OCI-LY1 (cell line): ENCODE results near the gene DNAI7.

Experiments
- H2AFZ ChIP-seq: fragments of 200-600 bp; sonication (generic), shearing (Covaris generic); 2 replicates; pipeline ENCODE4 v1.6.0; 2014; ENCODE audit warnings: antibody characterized with exemption, mild to moderate bottlenecking, low read length
- H3F3A ChIP-seq: fragments of 200-600 bp; sonication (generic), shearing (Covaris generic); 2 replicates; pipeline ENCODE4 v1.6.0; 2014; ENCODE audit warnings: mild to moderate bottlenecking, antibody characterized with exemption, low read length, moderate library complexity; ENCODE audit not compliant: insufficient read depth
- H3K27ac ChIP-seq: fragments of 200-600 bp; sonication (generic); 2 replicates; pipeline ENCODE4 v1.5.1; 2014; ENCODE audit warnings: low read length, mixed run types, mild to moderate bottlenecking, low read depth; ENCODE audit not compliant: poor library complexity, severe bottlenecking
- H3K27me3 ChIP-seq: fragments of 200-600 bp; sonication (generic); 2 replicates; pipeline ENCODE4 v1.6.0; 2014; ENCODE audit warnings: antibody characterized with exemption, mild to moderate bottlenecking, low read length, moderate library complexity; ENCODE audit not compliant: insufficient read depth
- H3K36me3 ChIP-seq: fragments of 200-600 bp; sonication (generic); 2 replicates; pipeline ENCODE4 v1.6.1; 2014; ENCODE audit warnings: mild to moderate bottlenecking, antibody characterized with exemption, low read length, moderate library complexity, mixed read lengths; ENCODE audit not compliant: insufficient read depth
- H3K4me1 ChIP-seq: fragments of 200-600 bp; sonication (generic); 2 replicates; pipeline ENCODE4 v1.5.1; 2014; ENCODE audit warnings: mild to moderate bottlenecking, low read length, moderate library complexity; ENCODE audit not compliant: insufficient read depth, severe bottlenecking
- H3K4me2 ChIP-seq: fragments of 200-600 bp; sonication (generic), shearing (Covaris generic); 2 replicates; pipeline ENCODE4 v1.6.1; 2014; ENCODE audit warnings: low read length
- H3K4me3 ChIP-seq: fragments of 200-600 bp; sonication (generic); 2 replicates; pipeline ENCODE4 v1.5.1; 2014; ENCODE audit warnings: low read length, low read depth, mild to moderate bottlenecking, mixed read lengths; ENCODE audit not compliant: poor library complexity, severe bottlenecking
- H3K79me2 ChIP-seq: fragments of 200-600 bp; shearing (Covaris generic); 2 replicates; pipeline ENCODE4 v1.6.1; 2016; ENCODE audit warnings: mixed run types, low read length, mixed read lengths; ENCODE audit not compliant: insufficient read depth
- H3K9ac ChIP-seq: fragments of 200-600 bp; sonication (generic), shearing (Covaris generic); 2 replicates; pipeline ENCODE4 v1.6.1; 2014; ENCODE audit warnings: mild to moderate bottlenecking, low read length, mixed read lengths
- H3K9me2 ChIP-seq: fragments of 200-600 bp; sonication (generic), shearing (Covaris generic); 2 replicates; pipeline ENCODE4 v1.6.1; 2014; ENCODE audit warnings: low read depth, mild to moderate bottlenecking, low read length, mixed read lengths
- H3K9me3 ChIP-seq: fragments of 200-600 bp; shearing (Covaris generic); 2 replicates; pipeline ENCODE4 v1.6.1; 2014; ENCODE audit warnings: low read length, mixed read lengths
- H4K20me1 ChIP-seq: fragments of 200-600 bp; sonication (generic), shearing (Covaris generic); 2 replicates; pipeline ENCODE4 v1.6.0; 2016; ENCODE audit warnings: mild to moderate bottlenecking, low read length; ENCODE audit not compliant: insufficient read depth
- CTCF ChIP-seq: fragments of 200-600 bp; sonication (generic), shearing (Covaris generic); IDR thresholded peaks from 2 replicates; pipeline ENCODE4 v1.5.1; 2017; ENCODE audit warnings: mild to moderate bottlenecking, antibody characterized with exemption, low read length, moderate library complexity, mixed read lengths
- EZH2 ChIP-seq: fragments of 200-600 bp; sonication (generic), shearing (Covaris generic); IDR thresholded peaks from 2 replicates; pipeline ENCODE4 v1.8.0; 2017; ENCODE audit warnings: borderline replicate concordance, mixed run types, mild to moderate bottlenecking, antibody characterized with exemption, low read length, moderate library complexity, mixed read lengths

The DNAI7 gene

GRCh38 chr12:25126101-25126500 is 68.9 kb downstream of the DNAI7 start:
- no peak overlapping the region for H2AFZ ChIP-seq
- H3K9me2 ChIP-seq, result no peaks in the 10 kb centered on the region
- peaks cover 11% of the 10 kb centered on the region for H3K4me1 ChIP-seq
- TF ChIP-seq CTCF (no peak), EZH2 (no peak)
- H3K4me2 ChIP-seq, result no peak overlapping the region
- H3K9me3 ChIP-seq, result no peaks in the 10 kb centered on the region
- no peaks in the 10 kb centered on the region for H3K27me3 ChIP-seq
- H3K79me2 ChIP-seq, result no peaks in the 10 kb centered on the region
- H3K4me3 ChIP-seq, result no peak overlapping the region
- no peaks in the 10 kb centered on the region for H3F3A ChIP-seq
- no peak overlapping the region for H3K9ac ChIP-seq
- no peaks in the 10 kb centered on the region for H4K20me1 ChIP-seq
- H3K36me3 ChIP-seq, result no peaks in the 10 kb centered on the region
- no peak overlapping the region for H3K27ac ChIP-seq

GRCh38 chr12:25124493-25124892 is 70.5 kb downstream of the DNAI7 start:
- Histone ChIP-seq H3K9me2 (no peaks in the 10 kb centered on the region), H4K20me1 (no peaks in the 10 kb centered on the region), H3K27me3 (no peaks in the 10 kb centered on the region), H3K36me3 (no peaks in the 10 kb centered on the region), H2AFZ (no peak overlapping the region), H3K4me1 (peaks cover 11% of the 10 kb centered on the region), H3K4me2 (no peak overlapping the region), H3K27ac (no peak overlapping the region), H3K79me2 (no peaks in the 10 kb centered on the region), H3K9ac (no peak overlapping the region), H3K9me3 (no peaks in the 10 kb centered on the region), H3K4me3 (no peak overlapping the region), H3F3A (no peaks in the 10 kb centered on the region)
- no peak for TF ChIP-seq CTCF
- TF ChIP-seq EZH2, result no peak

- H3K9me3 ChIP-seq, result no peaks in the 10 kb centered on the region
Measured at GRCh38 chr12:25123126-25123525, 71.8 kb downstream of the DNAI7 start.

More at GRCh38 chr12:25123126-25123525, 71.8 kb downstream of the DNAI7 start:
- no peaks in the 10 kb centered on the region for H3K79me2 ChIP-seq
- H3K27ac ChIP-seq, result no peak overlapping the region
- H3K4me2 ChIP-seq, result no peak overlapping the region
- H3K27me3 ChIP-seq, result no peaks in the 10 kb centered on the region
- H3K4me3 ChIP-seq, result no peak overlapping the region
- no peak overlapping the region for H2AFZ ChIP-seq
- H3F3A ChIP-seq, result no peaks in the 10 kb centered on the region
- no peaks in the 10 kb centered on the region for H3K9me2 ChIP-seq
- H4K20me1 ChIP-seq, result no peaks in the 10 kb centered on the region
- no peaks in the 10 kb centered on the region for H3K4me1 ChIP-seq
- H3K9ac ChIP-seq, result no peak overlapping the region
- TF ChIP-seq CTCF (no peak), EZH2 (no peak)
- no peaks in the 10 kb centered on the region for H3K36me3 ChIP-seq
